ENCODE data around the gene SEC11C. TPM values are rescaled to one million over a fixed set of nuclear protein-coding genes. Genes with fewer than 3 reads are reported as not detected.
A peak's percentile ranks its signal among the peaks of the same experiment; 100 is the strongest.

SEC11C gene
- total and polyA plus RNA-seq, 2 donors (not counting 1 experiment from before 2014, with no cell fraction given) = 12.5 to 16.3 TPM

DNA sequence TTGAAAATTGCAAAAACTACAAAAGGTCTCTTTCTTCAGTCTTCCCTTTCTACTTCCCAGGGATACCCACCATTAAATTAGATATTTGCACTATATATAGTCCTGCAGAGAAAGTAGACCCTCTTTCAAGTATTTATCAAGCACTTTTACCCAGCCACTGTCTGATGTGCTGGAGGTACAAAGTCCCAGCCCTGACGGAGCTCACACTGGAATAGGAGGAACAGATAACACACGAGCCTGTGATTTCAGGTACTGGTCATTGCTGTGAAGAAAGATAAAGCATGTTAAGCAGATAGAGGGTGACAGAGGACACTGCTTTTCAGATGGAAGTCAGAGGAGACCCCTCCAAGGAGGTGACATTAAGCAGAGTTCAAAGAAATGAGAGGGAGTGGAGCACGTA lies 19.6 kb downstream of the SEC11C start:
- Histone ChIP-seq H2AFZ (ENCODE audit: low read length) (no peak overlapping the region), H3K4me3 (replicated peaks in 1 of 4; ENCODE audit: control extremely low read depth in 1 of 4, insufficient read depth in 1 of 4, low read depth in 3 of 4, low read length in 4 of 4) (no peak overlapping the region), H3K27ac (ENCODE audit: insufficient read depth, low read length) (no peak overlapping the region), H3K36me3 (ENCODE audit: control insufficient read depth, insufficient read depth, low read length) (no peaks in the 10 kb centered on the region), H3K4me2 (ENCODE audit: extremely low read depth, insufficient read depth, low read length) (no peak overlapping the region), H3K4me1 (ENCODE audit: control insufficient read depth, extremely low read depth, insufficient read depth, low read length) (no peaks in the 10 kb centered on the region), H4K20me1 (ENCODE audit: control insufficient read depth, extremely low read depth, insufficient read depth, low read length) (no peaks in the 10 kb centered on the region), H3K27me3 (ENCODE audit: control insufficient read depth, insufficient read depth, low read length) (no peaks in the 10 kb centered on the region), H3K9me3 (ENCODE audit: control insufficient read depth, insufficient read depth, low read depth, low read length) (no peaks in the 10 kb centered on the region), H3K79me2 (ENCODE audit: control insufficient read depth, insufficient read depth, low read length) (no peaks in the 10 kb centered on the region), H3K9ac (ENCODE audit: insufficient read depth, low read length) (no peak overlapping the region)
- DNase-seq (ENCODE audit: low read depth in 2 of 2) = no peak
- TF ChIP-seq EZH2 (IDR thresholded peaks at IDR 0.05; ENCODE audit: low read length, missing control alignments) = no peak
- TF ChIP-seq, protein P1, sequence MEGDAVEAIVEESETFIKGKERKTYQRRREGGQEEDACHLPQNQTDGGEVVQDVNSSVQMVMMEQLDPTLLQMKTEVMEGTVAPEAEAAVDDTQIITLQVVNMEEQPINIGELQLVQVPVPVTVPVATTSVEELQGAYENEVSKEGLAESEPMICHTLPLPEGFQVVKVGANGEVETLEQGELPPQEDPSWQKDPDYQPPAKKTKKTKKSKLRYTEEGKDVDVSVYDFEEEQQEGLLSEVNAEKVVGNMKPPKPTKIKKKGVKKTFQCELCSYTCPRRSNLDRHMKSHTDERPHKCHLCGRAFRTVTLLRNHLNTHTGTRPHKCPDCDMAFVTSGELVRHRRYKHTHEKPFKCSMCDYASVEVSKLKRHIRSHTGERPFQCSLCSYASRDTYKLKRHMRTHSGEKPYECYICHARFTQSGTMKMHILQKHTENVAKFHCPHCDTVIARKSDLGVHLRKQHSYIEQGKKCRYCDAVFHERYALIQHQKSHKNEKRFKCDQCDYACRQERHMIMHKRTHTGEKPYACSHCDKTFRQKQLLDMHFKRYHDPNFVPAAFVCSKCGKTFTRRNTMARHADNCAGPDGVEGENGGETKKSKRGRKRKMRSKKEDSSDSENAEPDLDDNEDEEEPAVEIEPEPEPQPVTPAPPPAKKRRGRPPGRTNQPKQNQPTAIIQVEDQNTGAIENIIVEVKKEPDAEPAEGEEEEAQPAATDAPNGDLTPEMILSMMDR (conservative IDR thresholded peaks at IDR 0.05 in 1 of 2, IDR thresholded peaks at IDR 0.05 in 1 of 2; ENCODE audit: low read depth in 1 of 2, low read length in 2 of 2) = no peak

DNA sequence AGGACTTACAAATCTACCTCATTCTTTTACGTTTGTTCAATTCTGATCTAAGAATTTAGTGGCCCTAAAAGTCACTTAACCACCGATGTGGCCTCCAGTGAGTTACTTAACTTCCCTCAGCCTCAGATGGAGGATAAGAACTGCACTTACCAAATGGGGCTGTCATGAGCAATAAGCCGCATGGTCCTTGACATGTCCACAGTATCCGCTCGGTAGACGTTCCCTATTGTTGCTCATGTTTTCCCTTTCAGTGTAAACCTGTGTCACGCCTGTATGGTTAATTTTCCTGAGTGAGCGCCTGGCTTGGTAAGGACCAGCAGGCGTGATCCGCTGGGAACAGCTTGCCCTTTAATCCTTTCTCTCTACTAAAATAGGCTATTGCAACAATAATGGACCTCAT lies 20.3 kb downstream of the SEC11C start:
- Histone ChIP-seq H3K4me1 (ENCODE audit: control insufficient read depth, extremely low read depth, insufficient read depth, low read length) (no peaks in the 10 kb centered on the region), H2AFZ (ENCODE audit: low read length) (no peak overlapping the region), H4K20me1 (ENCODE audit: control insufficient read depth, extremely low read depth, insufficient read depth, low read length) (no peaks in the 10 kb centered on the region), H3K4me2 (ENCODE audit: extremely low read depth, insufficient read depth, low read length) (no peak overlapping the region), H3K79me2 (ENCODE audit: control insufficient read depth, insufficient read depth, low read length) (no peaks in the 10 kb centered on the region), H3K36me3 (ENCODE audit: control insufficient read depth, insufficient read depth, low read length) (no peaks in the 10 kb centered on the region), H3K9me3 (ENCODE audit: control insufficient read depth, insufficient read depth, low read depth, low read length) (no peaks in the 10 kb centered on the region), H3K4me3 (replicated peaks in 1 of 4; ENCODE audit: control extremely low read depth in 1 of 4, insufficient read depth in 1 of 4, low read depth in 3 of 4, low read length in 4 of 4) (no peak overlapping the region), H3K27ac (ENCODE audit: insufficient read depth, low read length) (no peak overlapping the region), H3K27me3 (ENCODE audit: control insufficient read depth, insufficient read depth, low read length) (no peaks in the 10 kb centered on the region), H3K9ac (ENCODE audit: insufficient read depth, low read length) (no peak overlapping the region)
- no peak for TF ChIP-seq EZH2 (IDR thresholded peaks at IDR 0.05; ENCODE audit: low read length, missing control alignments)
- TF ChIP-seq, protein P1 (conservative IDR thresholded peaks at IDR 0.05 in 1 of 2, IDR thresholded peaks at IDR 0.05 in 1 of 2; ENCODE audit: low read depth in 1 of 2, low read length in 2 of 2) = no peak
- DNase-seq (ENCODE audit: low read depth in 2 of 2) = no peak

DNA sequence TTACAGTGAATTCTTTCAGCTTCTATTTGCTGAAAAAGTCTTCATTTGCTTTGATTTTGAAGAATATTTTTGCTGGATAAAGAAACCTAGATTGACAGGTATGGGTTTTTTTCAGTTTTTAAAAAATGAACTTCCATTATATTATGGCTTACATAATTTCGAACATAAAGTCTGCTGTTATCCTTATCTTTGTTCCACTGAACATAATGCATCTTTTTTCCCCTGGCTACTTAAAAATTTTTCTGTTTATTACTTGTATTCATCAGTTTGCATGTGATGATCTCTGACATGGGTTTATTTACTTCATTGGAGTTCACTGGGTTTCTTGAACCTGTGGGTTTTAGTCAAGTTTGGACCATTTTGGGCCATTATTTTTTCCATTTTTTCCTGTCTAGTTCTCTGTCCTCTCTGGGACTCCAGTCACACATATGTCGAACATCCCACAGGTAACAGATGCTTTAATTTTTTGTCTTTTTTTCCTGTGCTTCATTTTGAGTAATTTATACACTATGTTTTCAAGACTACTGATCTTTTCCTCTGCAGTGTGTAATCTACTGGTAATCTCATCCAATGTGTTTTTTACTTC lies 33.1 kb downstream of the SEC11C start:
- no peak overlapping the region for H3K9ac ChIP-seq (ENCODE audit: insufficient read depth, low read length)
- H3K36me3 ChIP-seq (ENCODE audit: control insufficient read depth, insufficient read depth, low read length) = no peaks in the 10 kb centered on the region
- no peak overlapping the region for H3K27ac ChIP-seq (ENCODE audit: insufficient read depth, low read length)
- peaks cover 3% of the 10 kb centered on the region for H3K27me3 ChIP-seq (ENCODE audit: control insufficient read depth, insufficient read depth, low read length)
- H4K20me1 ChIP-seq (ENCODE audit: control insufficient read depth, extremely low read depth, insufficient read depth, low read length) = no peaks in the 10 kb centered on the region
- H2AFZ ChIP-seq (ENCODE audit: low read length) = no peak overlapping the region
- TF ChIP-seq EZH2 (IDR thresholded peaks at IDR 0.05; ENCODE audit: low read length, missing control alignments) = no peak
- H3K4me2 ChIP-seq (ENCODE audit: extremely low read depth, insufficient read depth, low read length) = no peak overlapping the region
- H3K9me3 ChIP-seq (ENCODE audit: control insufficient read depth, insufficient read depth, low read depth, low read length) = no peaks in the 10 kb centered on the region
- peak in 1 of 2 donors; percentile 2 for DNase-seq (ENCODE audit: low read depth in 2 of 2)
- no peaks in the 10 kb centered on the region for H3K4me1 ChIP-seq (ENCODE audit: control insufficient read depth, extremely low read depth, insufficient read depth, low read length)
- H3K4me3 ChIP-seq (replicated peaks in 1 of 4; ENCODE audit: control extremely low read depth in 1 of 4, insufficient read depth in 1 of 4, low read depth in 3 of 4, low read length in 4 of 4) = no peak overlapping the region
- no peaks in the 10 kb centered on the region for H3K79me2 ChIP-seq (ENCODE audit: control insufficient read depth, insufficient read depth, low read length)
